HFFc6 (cell line): ENCODE results near the gene PRKCE. TPM values are rescaled to one million over a fixed set of nuclear protein-coding genes. Genes with fewer than 3 reads are reported as not detected.

Experiments used
- DNase-seq: peaks from one replicate; pipeline ENCODE4 v3.0.0-alpha.2; 2018
- H3K27ac Mint-ChIP-seq: 2 replicates; pipeline ENCODE4 v1.8.0; 2020; ENCODE audit warnings: mild to moderate bottlenecking, mixed read lengths
- H3K27me3 Mint-ChIP-seq: 2 replicates; pipeline ENCODE4 v1.8.0; 2021; ENCODE audit warnings: mild to moderate bottlenecking, moderate library complexity, mixed read lengths; ENCODE audit not compliant: insufficient read depth
- H3K36me3 Mint-ChIP-seq: 2 replicates; pipeline ENCODE4 v1.8.0; 2021; ENCODE audit warnings: low read depth, mixed read lengths
- H3K4me1 Mint-ChIP-seq: 2 replicates; pipeline ENCODE4 v1.8.0; 2020; ENCODE audit warnings: low read depth, mixed read lengths
- H3K4me3 Mint-ChIP-seq: 2 replicates; pipeline ENCODE4 v1.8.0; 2020; ENCODE audit warnings: mild to moderate bottlenecking, moderate library complexity, mixed read lengths
- H3K9me3 Mint-ChIP-seq: 2 replicates; pipeline ENCODE4 v1.8.0; 2020; ENCODE audit warnings: mild to moderate bottlenecking, mixed read lengths
- CTCF ChIP-seq: fragments of 200-600 bp; sonication (generic); IDR thresholded peaks from 2 replicates; pipeline ENCODE4 v1.5.0; 2021; ENCODE audit warnings: antibody characterized with exemption, mild to moderate bottlenecking
- total RNA-seq, 6 experiments: library from RNA; stranded (reverse); fragmentation: NEBNext Ultra II Directional; extraction: Animal tissue kit (Norgen Biotek cat#: 25700); gene quantifications; 2 replicates in 1 of 6; 3 replicates in 5 of 6; pipeline ENCODE4 v1.2.3, GENCODE V29; 2021

PRKCE gene
- total RNA-seq, 6 experiments from 2014 or later: 10.8 to 13.7 (median 12.0) TPM

GRCh38 chr2:45763797-45764196 lies 112.3 kb downstream of the PRKCE start:
- Mint-ChIP-seq H3K4me3 (no peak overlapping the region), H3K27ac (no peak overlapping the region), H3K27me3 (peaks cover 2% of the 10 kb centered on the region), H3K4me1 (peaks cover 42% of the 10 kb centered on the region), H3K9me3 (no peaks in the 10 kb centered on the region), H3K36me3 (no peaks in the 10 kb centered on the region)
- DNase-seq: no peak
- TF ChIP-seq CTCF: no peak

DNA sequence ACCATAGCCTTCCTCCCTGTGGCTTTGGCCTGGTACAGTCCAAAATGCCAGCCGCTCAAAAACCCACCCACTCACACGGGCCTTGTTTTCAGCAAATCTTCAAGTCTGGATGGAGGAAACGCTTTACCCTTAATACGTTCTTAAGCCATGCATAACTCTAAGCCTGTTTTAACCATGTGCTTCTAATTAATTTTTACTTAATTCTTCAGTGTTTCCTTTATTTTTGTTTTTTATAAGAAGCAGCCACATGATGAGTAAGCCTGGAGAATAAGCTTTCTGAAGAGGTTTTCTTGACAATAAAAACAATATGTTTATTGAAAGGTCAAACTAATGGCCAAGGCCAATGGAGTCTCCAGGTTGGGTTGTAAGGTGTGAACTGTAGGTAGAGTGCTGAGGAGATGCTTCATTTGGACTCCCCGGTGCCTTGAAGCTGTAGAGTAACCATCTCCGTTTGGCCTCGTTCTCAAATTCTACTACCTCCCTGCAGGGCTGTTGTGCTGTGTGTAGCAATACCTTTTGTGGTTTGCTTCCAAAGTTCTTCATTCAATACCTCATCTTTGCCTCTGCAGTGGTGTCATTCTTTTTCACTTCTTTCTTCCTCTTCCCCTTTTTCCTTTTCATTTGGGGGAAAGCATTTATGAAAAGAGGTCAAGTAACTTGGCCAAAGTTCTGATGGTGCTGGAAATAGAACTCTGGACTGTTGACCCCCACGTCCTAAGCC lies 113.7 kb downstream of the PRKCE start:
- no peak overlapping the region for H3K4me3 Mint-ChIP-seq
- peaks cover 29% of the 10 kb centered on the region for H3K4me1 Mint-ChIP-seq
- H3K36me3 Mint-ChIP-seq: no peaks in the 10 kb centered on the region
- H3K27ac Mint-ChIP-seq: no peak overlapping the region
- no peak for DNase-seq
- H3K9me3 Mint-ChIP-seq: no peaks in the 10 kb centered on the region
- H3K27me3 Mint-ChIP-seq: peaks cover 2% of the 10 kb centered on the region
- TF ChIP-seq CTCF: no peak

GRCh38 chr2:45765728-45766254 lies 114.3 kb downstream of the PRKCE start:
- Mint-ChIP-seq H3K36me3 (no peaks in the 10 kb centered on the region), H3K9me3 (no peaks in the 10 kb centered on the region), H3K27me3 (peaks cover 2% of the 10 kb centered on the region), H3K4me1 (peaks cover 27% of the 10 kb centered on the region), H3K27ac (no peak overlapping the region), H3K4me3 (no peak overlapping the region)
- no peak for DNase-seq
- TF ChIP-seq CTCF: no peak

- Mint-ChIP-seq H3K4me1 (peaks cover 34% of the 10 kb centered on the region), H3K27me3 (peaks cover 2% of the 10 kb centered on the region; the same call in 1 of the 2 replicates), H3K27ac (no peak overlapping the region), H3K36me3 (no peaks in the 10 kb centered on the region), H3K4me3 (no peak overlapping the region), H3K9me3 (no peaks in the 10 kb centered on the region)
- no peak for TF ChIP-seq CTCF
- no peak for DNase-seq
These were observed 116.7 kb downstream of the PRKCE start for GRCh38 chr2:45768208-45768607.

GRCh38 chr2:45769056-45769455 lies 117.6 kb downstream of the PRKCE start:
- no peaks in the 10 kb centered on the region for H3K27me3 Mint-ChIP-seq
- no peak overlapping the region for H3K27ac Mint-ChIP-seq
- no peak for DNase-seq
- H3K4me3 Mint-ChIP-seq: no peak overlapping the region
- TF ChIP-seq CTCF: no peak
- no peaks in the 10 kb centered on the region for H3K9me3 Mint-ChIP-seq
- H3K36me3 Mint-ChIP-seq: no peaks in the 10 kb centered on the region
- peaks cover 26% of the 10 kb centered on the region for H3K4me1 Mint-ChIP-seq
